ENCODE measurements around the gene NLE1.
"Not testable (repeated sequence)": the region's sequence is repeated elsewhere in the genome, so short reads cannot be mapped to it uniquely, and the experiment has no call there.

The NLE1 gene

DNA sequence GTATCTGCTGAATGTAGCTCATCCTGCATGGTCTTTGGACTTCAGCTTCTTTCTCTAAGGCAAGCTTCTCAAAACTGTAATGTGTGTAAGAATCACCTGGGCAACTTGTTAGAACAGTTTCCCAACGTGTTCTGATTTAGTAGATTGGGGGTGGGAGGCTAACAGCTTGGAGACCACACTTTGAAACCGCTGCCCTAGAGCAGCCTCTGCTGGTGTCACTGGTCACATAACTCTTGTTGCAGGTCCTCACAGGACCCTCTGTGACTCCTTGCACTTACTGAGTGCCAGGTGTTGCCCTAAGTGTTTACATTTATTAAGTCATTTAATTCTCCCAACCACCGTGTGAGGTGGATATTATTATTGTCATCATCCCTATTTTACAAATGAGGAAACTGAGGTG is 42.2 kb upstream of the NLE1 start:
- no peak for TF ChIP-seq CTCF (IDR thresholded peaks at IDR 0.05; ENCODE audit: low read depth, low read length, missing control alignments)
- in situ Hi-C loops (cut with HindIII; ENCODE audit: low sequenced_read_pairs), result no loop called here

GRCh38 chr17:35183332-35183731 is 41.2 kb upstream of the NLE1 start:
- DNase-seq (ENCODE audit: low read depth), result no peak
- TF ChIP-seq CTCF (IDR thresholded peaks at IDR 0.05; ENCODE audit: low read depth, low read length, missing control alignments), result no peak
- in situ Hi-C loops (cut with HindIII; ENCODE audit: low sequenced_read_pairs), result no loop called here
- no peak overlapping the region for H3K4me3 ChIP-seq (ENCODE audit: low read depth, low read length)

More for the DNA sequence above, 42.2 kb upstream of the NLE1 start:
- H3K4me3 ChIP-seq (ENCODE audit: low read depth, low read length), result no peak overlapping the region
- no peak for DNase-seq (ENCODE audit: low read depth)

DNA sequence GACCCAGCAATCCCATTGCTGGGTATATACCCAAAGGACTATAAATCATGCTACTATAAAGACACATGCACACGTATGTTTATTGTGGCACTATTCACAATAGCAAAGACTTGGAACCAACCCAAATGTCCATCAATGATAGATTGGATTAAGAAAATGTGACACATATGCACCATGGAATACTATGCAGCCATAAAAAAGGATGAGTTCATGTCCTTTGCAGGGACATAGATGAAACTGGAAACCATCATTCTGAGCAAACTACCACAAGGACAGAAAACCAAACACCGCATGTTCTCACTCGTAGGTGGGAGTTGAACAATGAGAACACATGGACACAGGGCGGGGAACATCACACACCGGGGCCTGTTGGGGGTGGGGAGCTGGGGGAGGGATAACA is 37.3 kb upstream of the NLE1 start:
- DNase-seq (ENCODE audit: low read depth); in situ Hi-C loops (cut with HindIII; ENCODE audit: low sequenced_read_pairs); H3K4me3 ChIP-seq (ENCODE audit: low read depth, low read length): not testable (repeated sequence)

DNA sequence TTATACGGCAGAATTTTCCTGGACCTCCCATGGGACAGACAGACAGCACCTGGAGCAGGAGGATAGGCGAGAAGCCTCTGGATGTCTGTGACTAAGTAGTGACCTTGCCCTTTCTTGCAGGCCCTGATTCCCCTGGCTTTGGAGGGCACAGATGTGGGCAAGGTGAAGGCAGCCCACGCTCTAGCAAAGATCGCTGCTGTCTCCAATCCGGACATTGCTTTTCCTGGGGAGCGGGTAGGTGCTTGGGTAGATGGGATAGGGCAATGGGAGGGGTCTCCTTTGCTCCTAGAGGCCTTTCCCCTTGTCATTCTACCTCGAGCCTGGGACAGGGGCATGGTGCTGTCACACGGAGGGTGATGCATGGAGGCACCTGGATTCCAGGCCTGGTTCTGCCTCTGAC is 34.8 kb upstream of the NLE1 start:
- DNase-seq (ENCODE audit: low read depth), result no peak
- in situ Hi-C loops (cut with HindIII; ENCODE audit: low sequenced_read_pairs), result no loop called here
- H3K4me3 ChIP-seq (ENCODE audit: low read depth, low read length), result no peak overlapping the region
- no peak for TF ChIP-seq CTCF (IDR thresholded peaks at IDR 0.05; ENCODE audit: low read depth, low read length, missing control alignments)

DNA sequence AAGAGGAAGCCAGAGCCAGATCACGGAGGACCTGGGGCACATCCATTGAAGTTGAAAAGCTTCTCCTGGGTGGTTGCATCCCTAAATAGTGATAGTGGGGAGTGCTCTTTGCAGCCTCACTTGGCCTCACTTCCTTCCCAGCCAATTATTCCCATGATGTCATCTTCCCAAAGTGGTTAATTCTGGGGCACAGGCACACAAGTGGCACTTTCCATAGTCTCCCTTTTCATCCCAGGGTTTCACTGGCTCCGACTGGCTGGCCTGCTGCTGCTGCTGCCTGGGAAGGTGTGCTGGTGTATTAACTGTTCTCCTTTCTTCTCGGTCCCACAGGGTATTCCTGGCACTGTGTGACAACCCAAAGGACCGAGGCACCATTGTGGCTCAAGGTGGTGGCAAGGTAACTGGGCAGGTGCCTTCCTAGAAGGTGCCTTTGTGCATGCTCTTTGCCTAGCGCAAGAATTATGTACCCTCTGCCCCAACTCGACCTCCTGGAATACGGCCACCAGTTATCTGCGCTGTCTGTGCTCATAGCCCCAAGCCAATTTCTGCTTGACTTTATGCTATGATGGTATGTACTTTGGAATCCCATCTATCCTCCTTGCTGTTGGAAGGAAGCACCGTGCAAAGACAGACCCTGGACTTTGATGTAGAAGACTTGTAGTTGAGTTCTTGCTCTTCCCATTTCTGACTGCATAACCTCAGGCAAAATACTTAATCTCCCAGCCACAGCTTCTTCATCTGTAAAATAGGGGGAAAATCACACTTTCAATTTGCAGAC is 33.7 kb upstream of the NLE1 start:
- TF ChIP-seq CTCF (IDR thresholded peaks at IDR 0.05; ENCODE audit: low read depth, low read length, missing control alignments), result no peak
- H3K4me3 ChIP-seq (ENCODE audit: low read depth, low read length), result no peak overlapping the region
- in situ Hi-C loops (cut with HindIII; ENCODE audit: low sequenced_read_pairs), result no loop called here
- no peak for DNase-seq (ENCODE audit: low read depth)

DNA sequence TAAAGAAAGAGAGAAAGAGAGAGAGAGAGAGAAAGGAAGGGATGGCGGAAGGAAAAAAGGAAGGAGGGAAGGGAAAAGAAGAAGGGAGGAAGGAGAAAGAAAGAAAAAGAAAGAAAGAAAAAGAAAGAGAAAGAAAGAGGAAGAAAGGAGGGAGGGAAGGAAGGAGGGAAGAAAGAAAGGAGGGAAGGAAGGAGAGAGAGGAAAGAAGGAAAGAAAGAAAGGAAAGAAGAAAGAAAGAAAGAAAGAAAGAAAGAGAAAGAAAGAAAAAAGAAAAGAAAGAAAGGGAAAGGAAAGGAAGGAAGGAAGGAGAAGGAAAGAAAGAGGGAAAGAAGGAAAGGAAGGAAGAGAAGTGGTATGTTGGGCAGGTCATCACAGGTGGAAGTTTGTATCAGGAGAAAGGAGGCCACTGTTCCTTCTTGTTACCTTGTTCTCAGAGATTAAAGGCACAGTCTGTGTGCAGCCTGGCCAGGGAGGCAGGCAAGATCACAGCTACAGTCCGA is 32.8 kb upstream of the NLE1 start:
- TF ChIP-seq CTCF (IDR thresholded peaks at IDR 0.05; ENCODE audit: low read depth, low read length, missing control alignments), result no peak
- in situ Hi-C loops (cut with HindIII; ENCODE audit: low sequenced_read_pairs), result no loop called here
- no peak for DNase-seq (ENCODE audit: low read depth)
- H3K4me3 ChIP-seq (ENCODE audit: low read depth, low read length), result no peak overlapping the region

GRCh38 chr17:35172321-35172720 is 30.2 kb upstream of the NLE1 start:
- H3K4me3 ChIP-seq (ENCODE audit: low read depth, low read length); in situ Hi-C loops (cut with HindIII; ENCODE audit: low sequenced_read_pairs); DNase-seq (ENCODE audit: low read depth): not testable (repeated sequence)
